Right lobe of liver (tissue), 6 donors: ENCODE measurements around the gene COMMD9. TPM values are rescaled to one million over a fixed set of nuclear protein-coding genes. Genes with fewer than 3 reads are reported as not detected.
"Not testable (repeated sequence)": the region's sequence is repeated elsewhere in the genome, so short reads cannot be mapped to it uniquely, and the experiment has no call there.

Source experiments
- ATAC-seq, 4 donors: fragments of 200-7000 bp; cut with Tn5 transposase; one replicate each; pipeline ENCODE4 v1.9.1; 2020; ENCODE audit warnings: mild to moderate bottlenecking in 4 of 4, moderate library complexity in 4 of 4
- DNase-seq, 3 donors: peaks; one replicate each; pipeline ENCODE4 v3.0.0-alpha.2; 2020
- H3K27ac ChIP-seq, 3 donors: fragments of 200-600 bp; one replicate each; pipeline ENCODE4 v1.8.0; 2022
- H3K27me3 ChIP-seq, 2 donors: fragments of 200-600 bp; one replicate each; pipeline ENCODE4 v1.8.0; 2022
- H3K36me3 ChIP-seq, 4 donors: fragments of 200-600 bp; sonication (generic) in 1 of 4; one replicate each; pipeline versions ENCODE4 v1.5.1 to v1.8.0; 2017 to 2022; ENCODE audit warnings: control low read depth in 1 of 4
- H3K4me1 ChIP-seq, 4 donors: fragments of 200-600 bp; sonication (generic) in 1 of 4; one replicate each; pipeline versions ENCODE4 v1.5.1 to v1.8.0; 2017 to 2022; ENCODE audit warnings: control low read depth in 1 of 4
- H3K4me3 ChIP-seq, 3 donors: fragments of 200-600 bp; one replicate each; pipeline ENCODE4 v1.8.0; 2022
- H3K9me3 ChIP-seq, 4 donors: fragments of 200-600 bp; sonication (generic) in 1 of 4; one replicate each; pipeline versions ENCODE4 v1.5.1 to v1.8.0; 2017 to 2022; ENCODE audit warnings: control low read depth in 1 of 4
- POLR2A ChIP-seq: fragments of 450-650 bp; IDR thresholded peaks from one replicate; pipeline ENCODE4 v1.6.1; 2017; ENCODE audit warnings: antibody characterized with exemption, mild to moderate bottlenecking
- WGBS: methylation state at CpG from one replicate; pipeline ENCODE4 v1.1.6; 2018; ENCODE audit warnings: low coverage, low lambda C conversion rate; ENCODE audit not compliant: insufficient coverage; ENCODE audit errors: missing lambda C conversion rate; 5-methylcytosine and 5-hydroxymethylcytosine counted together
- intact Hi-C, 2 donors: fragments of 100-400 bp; cut with DNase I; formaldehyde crosslinking; loops; one replicate each; pipeline versions ENCODE4 v1.11.2 to v1.14.1; 2022
- total RNA-seq, 6 experiments: library from RNA; depleted of rRNA in 2 of 6; stranded (reverse); fragments of >200 nt in 2 of 6; fragmentation: NEBNext Ultra II Directional in 3 of 6; extraction: Animal tissue kit (Norgen Biotek cat#: 25700) in 3 of 6; gene quantifications; one replicate each; pipeline versions ENCODE4 v1.1.0 to v1.2.4, GENCODE V29; 2016 to 2023
- TF ChIP-seq, protein P1 (sequence below), 4 donors: fragments of 200-600 bp in 3 of 4; fragments of 450-650 bp in 1 of 4; IDR thresholded peaks; one replicate each; pipeline versions ENCODE4 v1.5.1 to v1.8.0; 2016 to 2022; ENCODE audit warnings: antibody characterized with exemption in 4 of 4, mild to moderate bottlenecking in 2 of 4
- donor health status: DM: no; HTN: yes; CAD: no.
- donor health status: DM: no; HTN: no; CAD: no.
- donor health status: DM: no; HTN: no; CAD: no.
- donor health status: DM: no; HTN: yes; CAD: no.
- donor health status: DM: no; HTN: yes; CAD: no.

The COMMD9 gene
- total RNA-seq, 6 experiments from 2014 or later: 30.6 to 41.4 (median 34.6) TPM

DNA sequence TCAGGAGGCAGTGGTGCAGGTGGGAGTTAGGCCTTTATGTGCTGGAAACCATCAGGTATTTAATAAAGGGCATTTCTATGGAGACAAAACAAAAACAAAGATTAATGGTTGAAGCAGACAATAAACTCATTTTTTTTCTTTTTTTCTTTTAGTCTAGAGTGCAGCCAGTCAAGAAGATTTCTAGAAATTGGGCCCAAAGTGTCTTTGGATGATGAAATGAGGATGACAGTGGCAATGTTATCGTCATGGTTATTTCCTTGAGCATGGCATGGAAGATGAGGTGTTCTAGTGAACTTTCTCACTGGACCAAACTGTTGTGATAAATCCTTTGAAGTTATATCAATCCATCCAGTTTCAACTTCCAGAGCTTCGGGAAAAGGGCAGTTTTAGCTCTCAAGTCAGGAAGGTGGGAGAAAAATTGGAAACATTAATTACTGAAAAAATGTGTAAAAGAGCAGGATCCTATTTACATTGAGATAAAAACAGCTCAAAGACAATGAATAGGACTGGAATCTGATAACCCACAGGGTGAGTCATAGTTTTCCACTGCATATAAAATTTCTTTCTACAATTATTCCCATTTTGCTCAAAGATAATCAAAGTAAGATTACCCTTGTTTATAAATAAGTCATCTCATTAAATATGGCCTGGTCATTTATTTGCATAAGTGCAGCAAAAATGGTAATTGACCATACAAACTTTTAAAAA, 39.9 kb upstream of the COMMD9 start:
- WGBS: 46% methylated on average over 2 of the region's 2 CpGs
- H3K27ac ChIP-seq: no peak overlapping the region
- H3K36me3 ChIP-seq: no peaks in the 10 kb centered on the region
- H3K9me3 ChIP-seq: no peaks in the 10 kb centered on the region
- intact Hi-C loops: no loop called here
- no peak overlapping the region for H3K4me3 ChIP-seq
- DNase-seq (no peak), ATAC-seq (no peak)
- no peaks in the 10 kb centered on the region for H3K27me3 ChIP-seq
- no peak for TF ChIP-seq POLR2A
- TF ChIP-seq, protein P1, sequence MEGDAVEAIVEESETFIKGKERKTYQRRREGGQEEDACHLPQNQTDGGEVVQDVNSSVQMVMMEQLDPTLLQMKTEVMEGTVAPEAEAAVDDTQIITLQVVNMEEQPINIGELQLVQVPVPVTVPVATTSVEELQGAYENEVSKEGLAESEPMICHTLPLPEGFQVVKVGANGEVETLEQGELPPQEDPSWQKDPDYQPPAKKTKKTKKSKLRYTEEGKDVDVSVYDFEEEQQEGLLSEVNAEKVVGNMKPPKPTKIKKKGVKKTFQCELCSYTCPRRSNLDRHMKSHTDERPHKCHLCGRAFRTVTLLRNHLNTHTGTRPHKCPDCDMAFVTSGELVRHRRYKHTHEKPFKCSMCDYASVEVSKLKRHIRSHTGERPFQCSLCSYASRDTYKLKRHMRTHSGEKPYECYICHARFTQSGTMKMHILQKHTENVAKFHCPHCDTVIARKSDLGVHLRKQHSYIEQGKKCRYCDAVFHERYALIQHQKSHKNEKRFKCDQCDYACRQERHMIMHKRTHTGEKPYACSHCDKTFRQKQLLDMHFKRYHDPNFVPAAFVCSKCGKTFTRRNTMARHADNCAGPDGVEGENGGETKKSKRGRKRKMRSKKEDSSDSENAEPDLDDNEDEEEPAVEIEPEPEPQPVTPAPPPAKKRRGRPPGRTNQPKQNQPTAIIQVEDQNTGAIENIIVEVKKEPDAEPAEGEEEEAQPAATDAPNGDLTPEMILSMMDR (IDR thresholded peaks at IDR 0.05): no peak
- no peaks in the 10 kb centered on the region for H3K4me1 ChIP-seq

DNA sequence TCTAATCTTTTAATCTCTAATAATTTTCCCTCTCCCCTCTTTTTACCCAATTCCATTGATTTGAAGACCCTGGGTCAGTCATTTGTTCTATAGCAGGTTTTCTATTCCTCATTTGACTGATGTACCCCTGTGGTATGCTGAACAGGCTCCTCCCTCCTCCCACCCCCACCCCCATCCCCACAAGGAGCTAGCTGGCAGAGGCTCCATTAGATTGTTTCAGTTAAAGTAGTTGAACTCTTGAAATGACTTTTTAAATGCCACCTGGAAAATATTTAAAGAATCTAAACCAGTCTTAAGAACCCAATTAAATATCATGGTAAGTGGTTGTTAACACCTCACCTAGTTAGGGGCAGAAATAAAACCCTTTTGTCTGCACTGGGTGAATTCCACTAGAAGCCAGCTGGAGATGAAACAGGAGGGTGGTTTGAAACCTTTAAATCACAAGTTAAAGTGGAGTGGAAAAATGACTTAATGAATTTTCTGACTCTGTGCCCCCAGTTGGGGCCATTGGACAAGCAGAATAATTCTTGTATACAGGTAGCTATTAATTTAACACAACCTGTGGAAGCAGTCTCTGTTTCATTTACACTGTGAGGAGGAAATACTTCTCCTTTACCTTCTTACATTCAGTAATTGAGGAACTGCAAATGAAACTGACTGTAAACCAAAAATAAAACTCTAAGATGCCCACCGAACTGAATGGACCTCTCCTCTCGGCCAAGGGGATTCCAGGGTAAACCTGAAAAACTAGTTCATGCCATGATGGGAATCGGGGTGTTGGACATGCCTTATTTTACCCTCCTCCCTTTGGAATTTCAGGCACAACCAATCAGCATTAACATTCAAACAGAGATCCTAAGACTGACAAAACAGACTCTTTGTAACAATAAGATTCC, 37.5 kb upstream of the COMMD9 start:
- TF ChIP-seq, protein P1 (IDR thresholded peaks at IDR 0.05): no peak
- TF ChIP-seq POLR2A: no peak
- ATAC-seq: no peak
- Histone ChIP-seq H3K4me3 (no peak overlapping the region), H3K27me3 (no peaks in the 10 kb centered on the region), H3K9me3 (no peaks in the 10 kb centered on the region), H3K4me1 (no peaks in the 10 kb centered on the region), H3K27ac (no peak overlapping the region), H3K36me3 (no peaks in the 10 kb centered on the region)
- WGBS: 11% methylated on average over 1 of the region's 3 CpGs
- intact Hi-C loops: no loop called here
- DNase-seq: no peak

DNA sequence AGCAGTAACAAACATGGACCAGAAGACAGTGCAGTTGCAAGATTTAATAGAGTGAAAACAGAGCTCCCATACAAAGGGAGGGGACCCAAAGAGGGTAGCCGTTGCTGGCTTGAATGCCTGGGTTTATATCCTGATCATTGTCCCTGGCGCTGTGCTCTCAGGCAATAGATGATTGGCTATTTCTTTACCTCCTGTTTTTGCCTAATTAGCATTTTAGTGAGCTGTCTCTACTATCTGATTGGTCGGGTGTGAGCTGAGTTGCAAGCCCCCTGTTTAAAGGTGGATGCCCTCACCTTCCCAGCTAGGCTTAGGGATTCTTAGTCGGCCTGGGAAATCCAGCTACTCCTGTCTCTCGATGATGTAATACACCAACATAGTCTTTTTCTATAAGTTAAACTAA, 36.2 kb upstream of the COMMD9 start:
- DNase-seq, H3K4me3 ChIP-seq, H3K9me3 ChIP-seq, ATAC-seq, H3K4me1 ChIP-seq, intact Hi-C loops, H3K27ac ChIP-seq, H3K27me3 ChIP-seq, H3K36me3 ChIP-seq: not testable (repeated sequence)
- WGBS: 64% methylated on average over 4 of the region's 5 CpGs

DNA sequence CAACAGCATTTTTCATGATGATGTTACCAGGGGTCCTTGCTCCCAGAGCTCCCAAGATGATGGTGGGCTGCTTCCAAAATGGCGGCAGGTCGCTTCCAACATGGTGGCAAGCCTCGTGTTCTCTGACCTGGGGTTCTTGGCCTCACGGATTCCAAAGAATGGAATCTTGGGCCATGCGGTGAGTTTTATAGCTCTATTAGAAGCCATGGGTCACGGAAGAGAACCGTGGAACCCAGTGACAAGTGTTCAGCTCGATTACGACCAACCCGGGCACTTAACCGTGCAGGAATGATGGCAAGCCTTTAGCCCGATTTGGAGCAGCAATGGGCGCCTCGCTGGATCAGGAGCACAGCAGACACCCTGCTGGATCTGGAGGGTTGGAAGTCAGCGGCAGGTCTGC, 35.7 kb upstream of the COMMD9 start:
- H3K9me3 ChIP-seq, H3K27ac ChIP-seq, ATAC-seq, DNase-seq, H3K4me3 ChIP-seq, H3K36me3 ChIP-seq, H3K4me1 ChIP-seq, H3K27me3 ChIP-seq, intact Hi-C loops: not testable (repeated sequence)
- WGBS: 76% methylated on average over 5 of the region's 15 CpGs

DNA sequence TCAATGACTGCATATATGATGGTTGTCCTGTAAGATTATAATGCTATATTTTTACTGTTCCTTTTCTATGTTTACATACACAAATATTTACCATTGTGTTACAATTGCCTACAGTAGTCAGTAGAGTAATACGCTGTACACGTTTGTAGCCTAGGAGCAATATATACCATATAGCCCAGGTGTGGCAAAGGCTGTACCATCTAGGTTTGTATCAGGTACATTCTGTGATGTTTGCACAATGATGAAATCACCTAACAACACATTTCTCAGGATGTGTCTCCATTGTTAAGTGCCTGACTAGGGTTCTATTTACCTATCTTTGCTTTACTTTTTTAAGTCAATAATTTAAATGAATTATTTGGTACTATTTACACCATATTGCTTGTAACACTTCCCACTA, 28.8 kb upstream of the COMMD9 start:
- no peaks in the 10 kb centered on the region for H3K4me1 ChIP-seq
- no peak for TF ChIP-seq POLR2A
- TF ChIP-seq, protein P1 (IDR thresholded peaks at IDR 0.05): no peak
- no peak overlapping the region for H3K4me3 ChIP-seq
- no peaks in the 10 kb centered on the region for H3K9me3 ChIP-seq
- H3K36me3 ChIP-seq: no peaks in the 10 kb centered on the region
- DNase-seq (no peak), ATAC-seq (no peak)
- H3K27ac ChIP-seq: no peak overlapping the region
- intact Hi-C loops: no loop called here
- H3K27me3 ChIP-seq: no peaks in the 10 kb centered on the region
- 19% methylated on average over 2 of the region's 2 CpGs for WGBS
